ENCODE measurements around the gene ACOT2. TPM values are rescaled to one million over a fixed set of nuclear protein-coding genes. Genes with fewer than 3 reads are reported as not detected.

Gene ACOT2
- total and polyA plus RNA-seq, 10 of the 15 experiments (the other 5 are each of a cell fraction or from before 2014, with no cell fraction given): 9.6 to 41.9 (median 22.8) TPM

DNA sequence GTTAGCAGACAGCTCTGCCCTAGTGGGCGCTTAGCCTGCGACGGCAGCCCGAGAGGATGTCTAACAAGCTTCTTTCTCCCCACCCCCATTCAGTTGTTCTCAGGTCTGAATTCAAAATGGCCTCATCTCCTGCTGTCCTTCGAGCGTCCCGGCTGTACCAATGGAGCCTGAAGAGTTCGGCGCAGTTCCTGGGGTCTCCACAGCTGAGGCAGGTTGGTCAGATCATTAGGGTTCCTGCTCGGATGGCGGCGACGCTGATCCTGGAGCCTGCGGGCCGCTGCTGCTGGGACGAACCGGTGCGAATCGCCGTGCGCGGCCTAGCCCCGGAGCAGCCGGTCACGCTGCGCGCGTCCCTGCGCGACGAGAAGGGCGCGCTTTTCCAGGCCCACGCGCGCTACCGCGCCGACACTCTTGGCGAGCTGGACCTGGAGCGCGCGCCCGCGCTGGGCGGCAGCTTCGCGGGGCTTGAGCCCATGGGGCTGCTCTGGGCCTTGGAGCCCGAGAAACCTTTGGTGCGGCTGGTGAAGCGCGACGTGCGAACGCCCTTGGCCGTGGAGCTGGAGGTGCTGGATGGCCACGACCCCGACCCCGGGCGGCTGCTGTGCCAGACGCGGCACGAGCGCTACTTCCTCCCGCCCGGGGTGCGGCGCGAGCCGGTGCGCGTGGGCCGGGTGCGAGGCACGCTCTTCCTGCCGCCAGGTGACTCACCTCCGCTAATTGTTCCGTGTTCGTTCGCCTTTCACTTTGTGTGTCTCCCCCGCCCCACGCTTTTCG, at the start of gene ACOT2 (continued):
- TF ChIP-seq NR2F1 (conservative IDR thresholded peaks at IDR 0.05): peak; percentile 75
- peak; percentile 85 for TF ChIP-seq TAF1 (IDR thresholded peaks at IDR 0.05; ENCODE audit: borderline replicate concordance, low read depth, low read length)
- TF ChIP-seq RAD21 (IDR thresholded peaks at IDR 0.05; ENCODE audit: insufficient read depth, low read depth, low read length): 0 out of 2 replicates have a peak, but pooled peaks have one; percentile 6
- TF ChIP-seq ZNF24 (IDR thresholded peaks at IDR 0.05): peak; percentile 58; the same call in 1 of the 2 replicates
- peak; percentile 50; the same call in 1 of the 2 replicates for TF ChIP-seq SMAD5 (IDR thresholded peaks at IDR 0.05; ENCODE audit: low read depth)
- TF ChIP-seq PKNOX1 (IDR thresholded peaks at IDR 0.05): peak; percentile 38
- peak in 1 of 2 experiments; percentile 63; a peak in 2 of 3 replicates for TF ChIP-seq EGR1 (IDR thresholded peaks at IDR 0.05; ENCODE audit: borderline replicate concordance in 1 of 2, low read depth in 2 of 2, low read length in 2 of 2)
- peak; percentile 73 for TF ChIP-seq POLR2AphosphoS5 (IDR thresholded peaks at IDR 0.05; ENCODE audit: low read length)
- TF ChIP-seq ASH2L (IDR thresholded peaks at IDR 0.05; ENCODE audit: borderline replicate concordance, low read depth): 0 out of 2 replicates have a peak, but pooled peaks have one; percentile 53
- TF ChIP-seq LARP7 (IDR thresholded peaks at IDR 0.05): peak; percentile 64; the same call in 1 of the 2 replicates
- peak in 1 of 2 experiments; percentile 3; a peak in 1 of 4 replicates for TF ChIP-seq IKZF2 (IDR thresholded peaks at IDR 0.05)
- TF ChIP-seq CTCF (IDR thresholded peaks at IDR 0.05 in 2 of 3, conservative IDR thresholded peaks at IDR 0.05 in 1 of 3; ENCODE audit: control insufficient read depth in 2 of 3, extremely low read depth in 1 of 3, insufficient read depth in 1 of 3, low read depth in 3 of 3, low read length in 3 of 3): 0 out of 6 replicates have a peak, but pooled peaks of 1 of the 3 experiments have one; percentile 6
- TF ChIP-seq RELB (IDR thresholded peaks at IDR 0.05; ENCODE audit: low read depth): 0 out of 2 replicates have a peak, but pooled peaks have one; percentile 19
- TF ChIP-seq, protein P1, sequence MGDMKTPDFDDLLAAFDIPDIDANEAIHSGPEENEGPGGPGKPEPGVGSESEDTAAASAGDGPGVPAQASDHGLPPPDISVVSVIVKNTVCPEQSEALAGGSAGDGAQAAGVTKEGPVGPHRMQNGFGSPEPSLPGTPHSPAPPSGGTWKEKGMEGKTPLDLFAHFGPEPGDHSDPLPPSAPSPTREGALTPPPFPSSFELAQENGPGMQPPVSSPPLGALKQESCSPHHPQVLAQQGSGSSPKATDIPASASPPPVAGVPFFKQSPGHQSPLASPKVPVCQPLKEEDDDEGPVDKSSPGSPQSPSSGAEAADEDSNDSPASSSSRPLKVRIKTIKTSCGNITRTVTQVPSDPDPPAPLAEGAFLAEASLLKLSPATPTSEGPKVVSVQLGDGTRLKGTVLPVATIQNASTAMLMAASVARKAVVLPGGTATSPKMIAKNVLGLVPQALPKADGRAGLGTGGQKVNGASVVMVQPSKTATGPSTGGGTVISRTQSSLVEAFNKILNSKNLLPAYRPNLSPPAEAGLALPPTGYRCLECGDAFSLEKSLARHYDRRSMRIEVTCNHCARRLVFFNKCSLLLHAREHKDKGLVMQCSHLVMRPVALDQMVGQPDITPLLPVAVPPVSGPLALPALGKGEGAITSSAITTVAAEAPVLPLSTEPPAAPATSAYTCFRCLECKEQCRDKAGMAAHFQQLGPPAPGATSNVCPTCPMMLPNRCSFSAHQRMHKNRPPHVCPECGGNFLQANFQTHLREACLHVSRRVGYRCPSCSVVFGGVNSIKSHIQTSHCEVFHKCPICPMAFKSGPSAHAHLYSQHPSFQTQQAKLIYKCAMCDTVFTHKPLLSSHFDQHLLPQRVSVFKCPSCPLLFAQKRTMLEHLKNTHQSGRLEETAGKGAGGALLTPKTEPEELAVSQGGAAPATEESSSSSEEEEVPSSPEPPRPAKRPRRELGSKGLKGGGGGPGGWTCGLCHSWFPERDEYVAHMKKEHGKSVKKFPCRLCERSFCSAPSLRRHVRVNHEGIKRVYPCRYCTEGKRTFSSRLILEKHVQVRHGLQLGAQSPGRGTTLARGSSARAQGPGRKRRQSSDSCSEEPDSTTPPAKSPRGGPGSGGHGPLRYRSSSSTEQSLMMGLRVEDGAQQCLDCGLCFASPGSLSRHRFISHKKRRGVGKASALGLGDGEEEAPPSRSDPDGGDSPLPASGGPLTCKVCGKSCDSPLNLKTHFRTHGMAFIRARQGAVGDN (IDR thresholded peaks at IDR 0.05): peak; percentile 82
- peak; percentile 14; the same call in 1 of the 2 replicates for TF ChIP-seq ATF7 (IDR thresholded peaks at IDR 0.05; ENCODE audit: low read depth)
- TF ChIP-seq CHD2 (IDR thresholded peaks at IDR 0.05; ENCODE audit: borderline replicate concordance, low read depth, low read length): 0 out of 2 replicates have a peak, but pooled peaks have one; percentile 45
- TF ChIP-seq PML (IDR thresholded peaks at IDR 0.05; ENCODE audit: low read length): peak; percentile 44; the same call in 1 of the 2 replicates
- peak; percentile 72; the same call in 1 of the 2 replicates for TF ChIP-seq ZNF207 (IDR thresholded peaks at IDR 0.05; ENCODE audit: borderline replicate concordance)
- TF ChIP-seq YY1 (IDR thresholded peaks at IDR 0.05; ENCODE audit: low read depth, low read length): peak; percentile 94
- TF ChIP-seq MTA2 (IDR thresholded peaks at IDR 0.05; ENCODE audit: low read depth): peak; percentile 50
- TF ChIP-seq TCF3 (IDR thresholded peaks at IDR 0.05; ENCODE audit: borderline replicate concordance, insufficient read depth, low read depth, low read length): 0 out of 2 replicates have a peak, but pooled peaks have one; percentile 25

All from GM12878 (cell line).